Small intestine (tissue), 7 donors: ENCODE results near the gene CD274. TPM values are rescaled to one million over a fixed set of nuclear protein-coding genes. Genes with fewer than 3 reads are reported as not detected.
"Not testable (repeated sequence)": the region's sequence is repeated elsewhere in the genome, so short reads cannot be mapped to it uniquely, and the experiment has no call there.

Experiments used
- DNase-seq, 2 donors: peaks; one replicate each; pipeline versions ENCODE4 v3.0.0 to v3.0.0-alpha.2; 2013
- FAIRE-seq: peaks from 2 replicates; lab custom pipeline; 2012; peaks lifted over from hg19 to GRCh38; lab: Jason Lieb, UNC
- H3K27ac ChIP-seq, 3 donors: one replicate each; pipeline ENCODE4 v1.5.1; 2013; ENCODE audit warnings: low read length in 2 of 3, mild to moderate bottlenecking in 2 of 3, control low read depth in 1 of 3, inconsistent platforms in 1 of 3, low read depth in 1 of 3, moderate library complexity in 1 of 3
- H3K27me3 ChIP-seq, 3 donors: one replicate each; pipeline ENCODE4 v1.6.1; 2013; ENCODE audit warnings: low read length in 3 of 3, inconsistent platforms in 1 of 3; ENCODE audit not compliant: control insufficient read depth in 3 of 3, insufficient read depth in 3 of 3
- H3K36me3 ChIP-seq, 3 donors: one replicate each; pipeline ENCODE4 v1.6.1; 2013; ENCODE audit warnings: low read length in 3 of 3, inconsistent platforms in 1 of 3, low read depth in 1 of 3, mild to moderate bottlenecking in 1 of 3, moderate library complexity in 1 of 3; ENCODE audit not compliant: control insufficient read depth in 3 of 3, insufficient read depth in 2 of 3
- H3K4me1 ChIP-seq, 3 donors: one replicate each; pipeline ENCODE4 v1.6.1; 2013; ENCODE audit warnings: low read length in 2 of 3, inconsistent platforms in 1 of 3, low read depth in 1 of 3, mild to moderate bottlenecking in 1 of 3, moderate library complexity in 1 of 3; ENCODE audit not compliant: control insufficient read depth in 3 of 3, insufficient read depth in 2 of 3
- H3K4me3 ChIP-seq, 3 donors: one replicate each; pipeline ENCODE4 v1.5.1; 2013; ENCODE audit warnings: low read length in 3 of 3, control low read depth in 1 of 3, inconsistent platforms in 1 of 3, low read depth in 1 of 3, mild to moderate bottlenecking in 1 of 3, moderate library complexity in 1 of 3
- H3K9me3 ChIP-seq, 2 donors: one replicate each; pipeline ENCODE4 v1.6.1; 2013; ENCODE audit warnings: low read depth in 1 of 2, low read length in 1 of 2; ENCODE audit not compliant: control insufficient read depth in 2 of 2, insufficient read depth in 1 of 2
- WGBS, 3 donors: extraction: QIAGEN DNeasy Blood & Tissue Kit; methylation state at CpG; one replicate each; pipeline ENCODE4 v1.1.7; 2013; 5-methylcytosine and 5-hydroxymethylcytosine counted together
- polyA plus RNA-seq, 4 donors: library from polyadenylated mRNA; stranded (reverse) in 3 of 4; unstranded in 1 of 4; fragments of 200-250 nt in 3 of 4; fragments of 120-200 nt in 1 of 4; gene quantifications; one replicate each; pipeline versions ENCODE4 v1.2.1 to v1.2.3, GENCODE V29; 2013
- donor health status: healthy with polysubstance abuse.
- donor health status: control.
- donor health status: control.
- donor health status: Bipolar disorder and iron deficiency.
- donor health status: healthy.

CD274 gene
- polyA plus RNA-seq, 4 donors = 1.1 to 3.4 (median 1.1) TPM

DNA sequence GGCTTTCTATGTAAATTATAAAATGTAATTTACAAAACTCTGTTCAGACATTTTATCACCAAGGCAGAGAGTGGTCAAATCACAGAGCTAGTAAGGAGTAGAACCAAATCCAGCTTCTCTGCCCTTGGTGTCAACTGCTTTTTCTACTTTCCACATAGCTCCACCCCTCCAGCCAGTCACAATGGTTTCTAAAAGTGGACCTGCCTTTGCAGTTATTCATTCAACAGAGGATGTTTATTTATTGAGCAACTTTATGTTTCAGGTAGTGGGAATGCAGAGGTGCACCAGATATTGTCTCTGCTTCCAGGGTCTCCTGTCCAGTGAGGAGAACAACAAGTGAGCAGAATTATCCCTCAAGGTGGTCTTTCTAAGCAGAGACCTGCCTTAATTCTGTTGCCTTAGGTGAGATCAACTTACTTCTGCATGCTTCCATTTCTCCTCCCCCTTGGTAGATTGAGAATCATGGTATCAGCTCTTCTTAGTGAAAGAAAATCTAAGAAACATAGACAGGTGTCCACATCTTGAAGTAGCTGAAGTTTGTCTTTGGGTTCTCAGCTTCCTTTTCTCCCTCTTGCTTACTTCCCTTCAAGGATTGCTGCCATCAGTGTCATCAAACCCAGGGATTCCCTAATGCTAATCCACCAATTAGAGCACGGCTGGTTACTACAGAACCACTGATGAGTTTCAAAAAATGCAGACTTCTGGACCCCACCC is 42.8 kb downstream of the CD274 start:
- no peaks in the 10 kb centered on the region for H3K9me3 ChIP-seq
- no peaks in the 10 kb centered on the region for H3K36me3 ChIP-seq
- no peak for FAIRE-seq
- 43 to 93% (median 46%) methylated on average over 1 of the region's 1 CpG for WGBS, 3 donors
- no peaks in the 10 kb centered on the region for H3K4me1 ChIP-seq
- DNase-seq = no peak
- H3K27me3 ChIP-seq = no peaks in the 10 kb centered on the region
- H3K27ac ChIP-seq = no peak overlapping the region
- H3K4me3 ChIP-seq = no peak overlapping the region

DNA sequence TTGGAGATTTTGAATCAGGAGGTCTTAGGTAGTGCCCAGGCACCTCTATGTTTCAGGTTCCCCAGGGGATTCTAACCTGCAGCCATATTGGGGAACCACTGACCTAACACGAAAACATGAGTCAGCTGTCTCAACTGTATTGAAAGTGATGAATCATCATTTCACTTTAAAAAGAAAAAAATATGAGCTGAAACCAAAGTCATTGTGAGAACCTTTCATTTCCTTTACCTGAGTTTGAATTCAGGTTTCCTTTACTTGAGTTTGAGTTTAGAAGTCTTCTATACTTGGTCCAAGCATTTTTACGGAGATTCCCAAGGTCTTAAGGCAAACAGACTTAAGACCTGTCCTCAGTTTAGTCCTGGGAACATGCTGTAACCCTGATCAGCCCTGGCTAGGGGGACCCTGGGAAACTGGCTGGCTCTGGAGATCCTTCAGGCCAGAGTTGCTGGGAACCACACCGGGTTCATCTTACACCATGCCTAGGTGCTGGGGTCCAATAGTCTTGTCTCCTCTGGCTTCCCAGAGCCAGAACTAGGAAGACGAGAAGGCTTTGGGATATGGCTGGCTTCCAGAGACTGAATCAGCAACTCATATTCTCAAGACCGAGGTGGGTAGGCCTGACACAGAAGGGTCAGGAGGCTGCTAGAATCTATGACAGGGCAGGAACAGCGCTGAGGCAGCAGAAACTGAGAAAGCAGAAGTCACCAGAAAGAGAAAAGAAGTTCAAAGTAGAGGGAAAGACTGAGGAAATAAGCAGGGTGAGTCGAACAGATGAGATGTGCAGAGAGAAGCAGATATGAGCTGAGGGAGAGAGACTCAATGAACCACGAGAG is 43.6 kb downstream of the CD274 start:
- Histone ChIP-seq H3K4me1 (no peaks in the 10 kb centered on the region), H3K36me3 (no peaks in the 10 kb centered on the region), H3K27ac (peak overlapping the region in 2 of 3 donors; percentile 8 to 81), H3K4me3 (no peak overlapping the region), H3K9me3 (no peaks in the 10 kb centered on the region), H3K27me3 (no peaks in the 10 kb centered on the region)
- FAIRE-seq (no peak), DNase-seq (no peak)
- 73 to 79% (median 77%) methylated on average over 8 of the region's 8 CpGs for WGBS, 3 donors

- H3K4me3 ChIP-seq, FAIRE-seq, DNase-seq, H3K36me3 ChIP-seq, H3K4me1 ChIP-seq, H3K27ac ChIP-seq, H3K27me3 ChIP-seq, H3K9me3 ChIP-seq: not testable (repeated sequence)
- 57 to 73% (median 69%) methylated on average over 3 of the region's 3 CpGs for WGBS, 3 donors
Observed at GRCh38 chr9:5494765-5495164, 44.4 kb downstream of the CD274 start.

DNA sequence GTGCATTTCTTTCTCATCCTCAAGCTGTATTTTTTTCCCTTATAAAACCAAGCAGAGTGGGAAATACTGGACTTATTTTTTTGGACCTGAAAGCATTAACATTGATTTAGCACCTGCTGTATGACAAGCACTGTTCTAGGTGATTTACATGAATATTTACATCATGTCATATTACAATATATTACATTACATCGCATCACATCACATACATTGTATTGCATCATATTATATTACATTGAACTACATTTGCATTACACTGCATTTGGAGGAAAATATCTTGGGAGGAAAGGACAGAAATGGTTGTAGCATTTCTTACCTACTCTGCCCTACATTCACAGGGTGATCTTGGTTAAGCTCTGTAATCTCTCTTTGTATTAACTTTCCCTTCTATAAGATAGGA is 48.8 kb downstream of the CD274 start:
- Histone ChIP-seq H3K27ac (no peak overlapping the region), H3K4me3 (no peak overlapping the region), H3K36me3 (no peaks in the 10 kb centered on the region), H3K27me3 (no peaks in the 10 kb centered on the region), H3K9me3 (no peaks in the 10 kb centered on the region), H3K4me1 (no peaks in the 10 kb centered on the region)
- no peak for FAIRE-seq
- DNase-seq = no peak
- 95 to 100% (median 97%) methylated on average over 1 of the region's 1 CpG for WGBS, 3 donors

DNA sequence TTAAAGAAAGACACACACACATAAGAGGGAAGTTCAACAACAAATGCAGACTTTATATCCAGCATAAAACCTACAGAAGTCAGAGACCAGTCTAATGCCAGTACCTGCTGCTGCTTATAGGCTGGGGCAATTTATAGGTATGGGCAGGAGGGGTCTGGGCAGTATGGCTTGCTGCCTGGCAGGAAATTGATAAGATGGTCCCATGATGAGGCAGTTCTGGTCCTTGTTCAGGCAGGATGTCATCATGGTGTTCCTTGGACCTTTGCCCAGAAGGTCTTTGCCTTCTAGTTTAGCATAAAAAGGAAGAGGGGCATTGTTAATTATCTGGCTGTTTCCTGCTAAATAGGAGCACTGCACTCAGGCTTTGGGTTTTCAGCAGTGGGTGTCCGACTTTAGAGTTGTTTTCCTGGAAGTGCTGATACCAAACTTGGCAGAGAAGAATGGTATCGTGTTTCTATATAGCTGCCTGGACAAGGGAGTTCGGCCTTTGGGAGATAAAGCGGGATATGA is 49.6 kb downstream of the CD274 start:
- no peak overlapping the region for H3K27ac ChIP-seq
- no peaks in the 10 kb centered on the region for H3K36me3 ChIP-seq
- DNase-seq = no peak
- H3K4me3 ChIP-seq = no peak overlapping the region
- no peaks in the 10 kb centered on the region for H3K4me1 ChIP-seq
- H3K9me3 ChIP-seq = no peaks in the 10 kb centered on the region
- WGBS, 3 donors = 69 to 88% (median 79%) methylated on average over 4 of the region's 4 CpGs
- H3K27me3 ChIP-seq = no peaks in the 10 kb centered on the region
- no peak for FAIRE-seq

GRCh38 chr9:5500441-5501235 is 50.3 kb downstream of the CD274 start:
- H3K36me3 ChIP-seq = no peaks in the 10 kb centered on the region
- H3K4me1 ChIP-seq = no peaks in the 10 kb centered on the region
- H3K4me3 ChIP-seq = no peak overlapping the region
- H3K27me3 ChIP-seq = no peaks in the 10 kb centered on the region
- peak in 1 of 2 donors; percentile 7 for DNase-seq
- no peak for FAIRE-seq
- no peak overlapping the region for H3K27ac ChIP-seq
- WGBS, 3 donors = 49 to 62% (median 58%) methylated on average over 18 of the region's 18 CpGs
- H3K9me3 ChIP-seq = no peaks in the 10 kb centered on the region

DNA sequence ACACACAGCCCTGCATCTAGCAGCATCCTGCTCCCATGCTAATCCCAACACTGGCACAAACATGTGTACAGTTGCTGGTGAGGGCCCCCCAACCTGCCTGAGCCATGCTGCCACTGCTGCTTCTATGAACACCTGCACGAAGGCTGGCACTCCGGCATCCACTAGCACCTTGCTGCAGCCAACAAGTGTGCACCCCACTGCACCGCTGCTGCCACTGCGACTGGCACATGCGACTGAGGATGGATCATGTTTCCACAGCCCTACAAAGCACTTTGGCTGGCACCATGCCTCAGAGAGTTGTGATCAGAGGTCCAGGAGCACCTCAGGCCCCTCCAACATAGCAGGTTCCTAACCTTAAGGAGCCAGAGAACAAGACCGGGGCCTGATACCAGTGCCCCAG is 52.2 kb downstream of the CD274 start:
- H3K36me3 ChIP-seq = no peaks in the 10 kb centered on the region
- FAIRE-seq = no peak
- DNase-seq = no peak
- no peaks in the 10 kb centered on the region for H3K9me3 ChIP-seq
- no peaks in the 10 kb centered on the region for H3K27me3 ChIP-seq
- WGBS, 3 donors = 86 to 99% (median 86%) methylated on average over 6 of the region's 6 CpGs
- no peak overlapping the region for H3K27ac ChIP-seq
- no peak overlapping the region for H3K4me3 ChIP-seq
- no peaks in the 10 kb centered on the region for H3K4me1 ChIP-seq

DNA sequence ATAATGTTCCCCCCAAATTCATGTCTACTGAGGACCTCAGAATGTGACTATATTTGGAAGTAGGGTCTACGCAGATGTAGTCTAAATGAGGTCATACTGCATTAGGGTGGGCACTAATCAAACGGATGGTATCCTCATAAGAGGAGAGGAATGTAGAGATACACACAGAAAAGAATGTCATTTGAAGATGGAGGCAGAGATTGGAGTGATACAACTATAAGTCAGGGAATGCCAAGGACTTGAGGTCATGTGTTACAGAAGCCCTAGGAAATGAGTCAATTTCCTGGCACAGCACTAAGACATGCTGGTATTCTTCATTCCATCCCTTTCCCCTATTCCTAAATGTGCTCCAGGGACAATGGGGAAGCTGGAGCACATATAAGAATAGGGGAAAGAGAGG is 59.2 kb downstream of the CD274 start:
- H3K27me3 ChIP-seq = no peaks in the 10 kb centered on the region
- peak overlapping the region in 1 of 3 donors; percentile 51 for H3K27ac ChIP-seq
- no peak overlapping the region for H3K4me3 ChIP-seq
- no peak for FAIRE-seq
- H3K36me3 ChIP-seq = no peaks in the 10 kb centered on the region
- no peak for DNase-seq
- H3K9me3 ChIP-seq = no peaks in the 10 kb centered on the region
- H3K4me1 ChIP-seq = no peaks in the 10 kb centered on the region
- 80 to 82% (median 81%) methylated on average over 2 of the region's 2 CpGs for whole genome bisulfite sequencing, 3 donors
